H9 (cell line): ENCODE results near the gene VEZT. TPM values are rescaled to one million over a fixed set of nuclear protein-coding genes. Genes with fewer than 3 reads are reported as not detected.

Experiments
- DNase-seq: peaks from one replicate; pipeline ENCODE4 v3.0.0-alpha.2; 2017
- H2AFZ ChIP-seq: one replicate; pipeline ENCODE4 v1.6.1; 2013; ENCODE audit warnings: mild to moderate bottlenecking, low read length, control low read depth, moderate library complexity
- H2AK5ac ChIP-seq: 2 replicates; pipeline ENCODE4 v1.6.1; 2013; ENCODE audit warnings: low read length, control low read depth, mixed read lengths; ENCODE audit not compliant: insufficient read length
- H2BK120ac ChIP-seq: one replicate; pipeline ENCODE4 v1.6.1; 2013; ENCODE audit warnings: low read depth, mild to moderate bottlenecking, low read length, control low read depth, inconsistent platforms; ENCODE audit not compliant: poor library complexity, severe bottlenecking
- H2BK12ac ChIP-seq: 2 replicates; pipeline ENCODE4 v1.6.1; 2013; ENCODE audit warnings: low read length, control low read depth, mixed read lengths, low read depth; ENCODE audit not compliant: insufficient read length
- H2BK15ac ChIP-seq: 2 replicates; pipeline ENCODE4 v1.6.1; 2013; ENCODE audit warnings: low read depth, low read length, control low read depth
- H2BK20ac ChIP-seq: one replicate; pipeline ENCODE4 v1.6.1; 2013; ENCODE audit warnings: low read depth, mild to moderate bottlenecking, low read length, control low read depth, inconsistent platforms; ENCODE audit not compliant: poor library complexity, severe bottlenecking
- H2BK5ac ChIP-seq: 2 replicates; pipeline ENCODE4 v1.6.1; 2013; ENCODE audit warnings: low read length, control low read depth, mixed read lengths; ENCODE audit not compliant: insufficient read length
- H3K14ac ChIP-seq: 2 replicates; pipeline ENCODE4 v1.6.1; 2013; ENCODE audit warnings: low read length, control low read depth; ENCODE audit not compliant: insufficient read depth
- H3K18ac ChIP-seq: 2 replicates; pipeline ENCODE4 v1.6.1; 2013; ENCODE audit warnings: low read depth, mild to moderate bottlenecking, mixed read lengths, low read length, control low read depth; ENCODE audit not compliant: insufficient read length
- H3K23ac ChIP-seq: 2 replicates; pipeline ENCODE4 v1.6.1; 2013; ENCODE audit warnings: low read length, control low read depth, mixed read lengths, low read depth; ENCODE audit not compliant: insufficient read length
- H3K23me2 ChIP-seq: 2 replicates; pipeline ENCODE4 v1.6.1; 2013; ENCODE audit warnings: low read depth, mild to moderate bottlenecking, mixed read lengths, low read length, control low read depth; ENCODE audit not compliant: insufficient read length, poor library complexity, severe bottlenecking
- H3K27ac ChIP-seq: 2 replicates; pipeline ENCODE4 v1.5.1; 2013; ENCODE audit warnings: low read length, control low read depth, mixed read lengths, low read depth; ENCODE audit not compliant: insufficient read length
- H3K27me3 ChIP-seq: 2 replicates; pipeline ENCODE4 v1.6.1; 2013; ENCODE audit warnings: low read length, control low read depth, inconsistent platforms; ENCODE audit not compliant: insufficient read depth
- H3K4ac ChIP-seq: 2 replicates; pipeline ENCODE4 v1.6.1; 2013; ENCODE audit warnings: low read depth, mild to moderate bottlenecking, control low read depth, inconsistent platforms, low read length, moderate library complexity
- H3K4me1 ChIP-seq: 2 replicates; pipeline ENCODE4 v1.6.1; 2013; ENCODE audit warnings: low read length, control low read depth, inconsistent platforms; ENCODE audit not compliant: insufficient read depth
- H3K4me2 ChIP-seq: 2 replicates; pipeline ENCODE4 v1.6.1; 2013; ENCODE audit warnings: low read length, control low read depth, mixed read lengths; ENCODE audit not compliant: insufficient read length, insufficient read depth
- H3K56ac ChIP-seq: 2 replicates; pipeline ENCODE4 v1.6.1; 2013; ENCODE audit warnings: low read depth, mild to moderate bottlenecking, mixed read lengths, low read length, control low read depth; ENCODE audit not compliant: insufficient read length
- H3K79me1 ChIP-seq: 2 replicates; pipeline ENCODE4 v1.6.1; 2013; ENCODE audit warnings: low read depth, mild to moderate bottlenecking, moderate library complexity, low read length, control low read depth, inconsistent platforms; ENCODE audit not compliant: insufficient read depth, poor library complexity, severe bottlenecking
- H3K79me2 ChIP-seq: 2 replicates; pipeline ENCODE4 v1.6.1; 2013; ENCODE audit warnings: low read length, control low read depth, inconsistent platforms; ENCODE audit not compliant: insufficient read depth
- H3K9ac ChIP-seq: 2 replicates; pipeline ENCODE4 v1.6.1; 2013; ENCODE audit warnings: low read length, control low read depth, mixed read lengths; ENCODE audit not compliant: insufficient read length; ENCODE audit errors: extremely low read depth
- H3K9me3 ChIP-seq: one replicate; pipeline ENCODE4 v1.6.1; 2013; ENCODE audit warnings: low read depth, low read length, inconsistent platforms; ENCODE audit not compliant: control insufficient read depth
- H3T11ph ChIP-seq: one replicate; pipeline ENCODE4 v1.6.1; 2013; ENCODE audit warnings: mild to moderate bottlenecking, low read length, control low read depth, inconsistent platforms
- H4K20me1 ChIP-seq: one replicate; pipeline ENCODE4 v1.6.1; 2013; ENCODE audit not compliant: control insufficient read depth, insufficient read length, insufficient read depth
- H4K5ac ChIP-seq: 2 replicates; pipeline ENCODE4 v1.6.1; 2013; ENCODE audit warnings: low read depth, mild to moderate bottlenecking, mixed read lengths, low read length, control low read depth; ENCODE audit not compliant: insufficient read length
- H4K8ac ChIP-seq: replicated peaks from 2 replicates; pipeline ENCODE4 v1.6.1; 2013; ENCODE audit warnings: low read length, control low read depth, mixed read lengths, low read depth; ENCODE audit not compliant: insufficient read length
- H4K91ac ChIP-seq: 2 replicates; pipeline ENCODE4 v1.6.1; 2013; ENCODE audit warnings: low read depth, mild to moderate bottlenecking, moderate library complexity, mixed read lengths, low read length, control low read depth; ENCODE audit not compliant: insufficient read length
- H3K27ac Mint-ChIP-seq, 3 experiments: 2 replicates in 2 of 3; 3 replicates in 1 of 3; pipeline ENCODE4 v1.8.0; 2020 to 2021; ENCODE audit warnings: mixed read lengths in 3 of 3, mild to moderate bottlenecking in 1 of 3, moderate library complexity in 1 of 3
- H3K27me3 Mint-ChIP-seq: 2 replicates; pipeline ENCODE4 v1.8.0; 2021; ENCODE audit warnings: low read depth, mild to moderate bottlenecking, moderate library complexity, mixed read lengths
- H3K36me3 Mint-ChIP-seq, 3 experiments: 2 replicates in 2 of 3; 3 replicates in 1 of 3; pipeline ENCODE4 v1.8.0; 2020 to 2021; ENCODE audit warnings: low read depth in 3 of 3, mixed read lengths in 3 of 3; ENCODE audit not compliant: insufficient read depth in 1 of 3
- H3K4me1 Mint-ChIP-seq, 2 experiments: 2 replicates each; pipeline ENCODE4 v1.8.0; 2020; ENCODE audit warnings: mixed read lengths in 2 of 2
- H3K4me3 Mint-ChIP-seq, 2 experiments: 2 replicates in 1 of 2; 3 replicates in 1 of 2; pipeline ENCODE4 v1.8.0; 2020 to 2021; ENCODE audit warnings: mild to moderate bottlenecking in 2 of 2, mixed read lengths in 2 of 2, moderate library complexity in 1 of 2
- H3K9me3 Mint-ChIP-seq, 2 experiments: 2 replicates in 1 of 2; 3 replicates in 1 of 2; pipeline ENCODE4 v1.8.0; 2020; ENCODE audit warnings: mild to moderate bottlenecking in 2 of 2, mixed read lengths in 2 of 2, moderate library complexity in 1 of 2
- WGBS: extraction: QIAGEN DNeasy Blood & Tissue Kit; methylation state at CpG from one replicate; pipeline ENCODE4 v1.1.7; 2013; ENCODE audit warnings: missing lambda C conversion rate, low lambda C conversion rate, mixed read lengths; ENCODE audit not compliant: insufficient read length; ENCODE audit errors: extremely low coverage; 5-methylcytosine and 5-hydroxymethylcytosine counted together
- total RNA-seq: library from RNA; stranded (reverse); gene quantifications from 2 replicates; pipeline ENCODE4 v1.2.1, GENCODE V29; 2021
- TF ChIP-seq, protein P1 (sequence below): fragments of 200-600 bp; sonication (generic); conservative IDR thresholded peaks from 3 replicates; pipeline ENCODE4 v1.8.0; 2021; ENCODE audit warnings: antibody characterized with exemption, mild to moderate bottlenecking

VEZT gene
- total RNA-seq, 1 experiment from 2014 or later: 69.8 TPM

DNA sequence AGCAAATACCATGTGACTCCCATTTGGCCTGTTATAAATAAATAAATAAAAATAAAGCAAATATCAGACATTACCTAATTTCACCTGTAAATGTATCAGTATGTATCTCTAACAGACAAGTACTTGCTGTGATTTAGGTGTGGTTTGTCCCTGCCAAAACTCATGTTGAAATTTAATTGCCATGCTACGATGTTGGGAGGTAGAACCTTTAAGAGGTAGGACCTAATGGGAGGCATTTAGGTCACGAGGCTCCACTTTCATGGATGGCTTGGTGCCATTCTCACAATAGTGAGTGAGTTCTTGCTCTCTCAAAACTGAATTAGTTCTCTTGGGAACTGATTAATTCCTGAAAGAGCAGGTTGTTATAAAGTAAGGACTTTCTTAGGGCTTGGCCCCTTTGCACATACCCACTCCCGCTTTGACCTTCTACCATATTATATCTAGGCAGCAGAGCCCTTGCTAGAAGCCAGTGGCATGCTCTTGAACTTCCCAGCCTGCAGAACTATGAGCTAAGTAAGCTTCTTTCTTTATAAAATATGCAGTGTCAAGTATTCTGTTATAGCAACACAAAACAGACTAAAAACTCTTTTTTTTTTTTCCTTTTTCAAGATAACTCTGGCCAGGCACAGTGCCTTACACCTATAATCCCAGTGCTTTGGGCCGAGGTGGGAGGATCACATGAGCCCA is 26.0 kb downstream of the VEZT start:
- Histone ChIP-seq H3K27ac (no peak overlapping the region), H3K14ac (no peak overlapping the region), H2AFZ (no peak overlapping the region), H2BK120ac (no peak overlapping the region), H3K23me2 (no peaks in the 10 kb centered on the region), H3K79me1 (peaks cover 3% of the 10 kb centered on the region), H3K18ac (no peak overlapping the region), H2AK5ac (no peak overlapping the region), H3K4me2 (no peak overlapping the region), H4K20me1 (no peaks in the 10 kb centered on the region), H3T11ph (no peak overlapping the region), H3K23ac (no peak overlapping the region), H3K4ac (no peak overlapping the region), H3K79me2 (no peaks in the 10 kb centered on the region; the same call in 1 of the 2 replicates), H3K56ac (no peak overlapping the region), H3K9me3 (no peaks in the 10 kb centered on the region), H4K91ac (no peak overlapping the region), H3K4me1 (no peaks in the 10 kb centered on the region), H3K27me3 (no peaks in the 10 kb centered on the region), H2BK5ac (no peak overlapping the region), H4K8ac (no peak overlapping the region), H3K9ac (no peak overlapping the region), H2BK12ac (no peak overlapping the region), H2BK20ac (no peak overlapping the region), H4K5ac (no peak overlapping the region), H2BK15ac (no peak overlapping the region)
- no peaks in the 10 kb centered on the region for H3K27me3 Mint-ChIP-seq
- H3K4me3 Mint-ChIP-seq: no peak overlapping the region
- TF ChIP-seq, protein P1, sequence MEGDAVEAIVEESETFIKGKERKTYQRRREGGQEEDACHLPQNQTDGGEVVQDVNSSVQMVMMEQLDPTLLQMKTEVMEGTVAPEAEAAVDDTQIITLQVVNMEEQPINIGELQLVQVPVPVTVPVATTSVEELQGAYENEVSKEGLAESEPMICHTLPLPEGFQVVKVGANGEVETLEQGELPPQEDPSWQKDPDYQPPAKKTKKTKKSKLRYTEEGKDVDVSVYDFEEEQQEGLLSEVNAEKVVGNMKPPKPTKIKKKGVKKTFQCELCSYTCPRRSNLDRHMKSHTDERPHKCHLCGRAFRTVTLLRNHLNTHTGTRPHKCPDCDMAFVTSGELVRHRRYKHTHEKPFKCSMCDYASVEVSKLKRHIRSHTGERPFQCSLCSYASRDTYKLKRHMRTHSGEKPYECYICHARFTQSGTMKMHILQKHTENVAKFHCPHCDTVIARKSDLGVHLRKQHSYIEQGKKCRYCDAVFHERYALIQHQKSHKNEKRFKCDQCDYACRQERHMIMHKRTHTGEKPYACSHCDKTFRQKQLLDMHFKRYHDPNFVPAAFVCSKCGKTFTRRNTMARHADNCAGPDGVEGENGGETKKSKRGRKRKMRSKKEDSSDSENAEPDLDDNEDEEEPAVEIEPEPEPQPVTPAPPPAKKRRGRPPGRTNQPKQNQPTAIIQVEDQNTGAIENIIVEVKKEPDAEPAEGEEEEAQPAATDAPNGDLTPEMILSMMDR: no peak
- no CpG with 5 or more reads among the region's 4 CpGs for WGBS
- H3K9me3 Mint-ChIP-seq: no peaks in the 10 kb centered on the region
- H3K27ac Mint-ChIP-seq: no peak overlapping the region
- DNase-seq: no peak
- H3K4me1 Mint-ChIP-seq: peaks cover 4 to 9% of the 10 kb centered on the region in 2 experiments; a peak in 3 of 4 replicates
- H3K36me3 Mint-ChIP-seq: peaks cover 7 to 30% (median 26%) of the 10 kb centered on the region in 3 experiments; a peak in 6 of 7 replicates
